HEK293 (cell line): ENCODE measurements around the gene TOMM7.

Experiments used
- ELK4 ChIP-seq: IDR thresholded peaks from 2 replicates; pipeline ENCODE4 v1.6.1; 2011; ENCODE audit warnings: mild to moderate bottlenecking, low read depth, low read length, borderline replicate concordance
- GFI1B ChIP-seq: fragments of 450-650 bp; formaldehyde crosslinking; IDR thresholded peaks from 2 replicates; pipeline ENCODE4 v1.5.1; 2016; ENCODE audit warnings: missing biosample characterization, missing genetic modification characterization
- HOXC10 ChIP-seq: sonication (generic); formaldehyde crosslinking; IDR thresholded peaks from 2 replicates; pipeline ENCODE4 v1.8.1; 2023; ENCODE audit warnings: mild to moderate bottlenecking, missing genetic modification reagents
- INSM2 ChIP-seq: fragments of 450-650 bp; formaldehyde crosslinking; IDR thresholded peaks from 2 replicates; pipeline ENCODE4 v1.5.1; 2016; ENCODE audit warnings: missing biosample characterization, missing genetic modification characterization
- OVOL3 ChIP-seq: fragments of 450-650 bp; formaldehyde crosslinking; IDR thresholded peaks from 2 replicates; pipeline ENCODE4 v1.5.1; 2016; ENCODE audit warnings: missing biosample characterization, missing genetic modification characterization
- PRDM2 ChIP-seq: fragments of 450-650 bp; formaldehyde crosslinking; IDR thresholded peaks from 2 replicates; pipeline ENCODE4 v1.5.1; 2016; ENCODE audit warnings: missing biosample characterization, missing genetic modification characterization, borderline replicate concordance
- SCRT1 ChIP-seq: fragments of 450-650 bp; formaldehyde crosslinking; IDR thresholded peaks from 2 replicates; pipeline ENCODE4 v1.5.1; 2016; ENCODE audit warnings: missing biosample characterization, missing genetic modification characterization, borderline replicate concordance
- SP7 ChIP-seq: fragments of 450-650 bp; formaldehyde crosslinking; IDR thresholded peaks from 2 replicates; pipeline ENCODE4 v1.5.1; 2016; ENCODE audit warnings: missing biosample characterization, missing genetic modification characterization
- TRIM28 ChIP-seq: IDR thresholded peaks from 2 replicates; pipeline ENCODE4 v1.6.1; 2011; ENCODE audit warnings: low read length, control low read depth, borderline replicate concordance
- ZBTB17 ChIP-seq: fragments of 450-650 bp; formaldehyde crosslinking; IDR thresholded peaks from 2 replicates; pipeline ENCODE4 v1.5.1; 2016; ENCODE audit warnings: missing biosample characterization, missing genetic modification characterization
- ZBTB26 ChIP-seq: fragments of 450-650 bp; formaldehyde crosslinking; optimal IDR thresholded peaks from 2 replicates; pipeline ENCODE3; 2016; ENCODE audit warnings: missing biosample characterization, mild to moderate bottlenecking, missing genetic modification characterization
- ZEB2 ChIP-seq: fragments of 450-650 bp; formaldehyde crosslinking; IDR thresholded peaks from 2 replicates; pipeline ENCODE4 v1.5.1; 2016; ENCODE audit warnings: missing biosample characterization, missing genetic modification characterization
- ZFP41 ChIP-seq: fragments of 450-650 bp; formaldehyde crosslinking; IDR thresholded peaks from 2 replicates; pipeline ENCODE4 v1.5.1; 2016; ENCODE audit warnings: missing biosample characterization, missing genetic modification characterization, borderline replicate concordance
- ZNF2 ChIP-seq: fragments of 450-650 bp; formaldehyde crosslinking; IDR thresholded peaks from 2 replicates; pipeline ENCODE4 v1.5.1; 2016; ENCODE audit warnings: missing biosample characterization, missing genetic modification characterization
- ZNF335 ChIP-seq: fragments of 450-650 bp; formaldehyde crosslinking; conservative IDR thresholded peaks from 2 replicates; pipeline ENCODE4 v1.5.1; 2016; ENCODE audit warnings: missing biosample characterization, missing genetic modification characterization
- ZNF350 ChIP-seq: fragments of 450-650 bp; formaldehyde crosslinking; IDR thresholded peaks from 2 replicates; pipeline ENCODE4 v1.5.0; 2017; ENCODE audit warnings: missing biosample characterization, mild to moderate bottlenecking, missing genetic modification characterization
- ZNF488 ChIP-seq: fragments of 450-650 bp; formaldehyde crosslinking; IDR thresholded peaks from 2 replicates; pipeline ENCODE4 v1.5.1; 2016; ENCODE audit warnings: missing biosample characterization, missing genetic modification characterization
- ZNF558 ChIP-seq: fragments of 450-650 bp; formaldehyde crosslinking; IDR thresholded peaks from 2 replicates; pipeline ENCODE4 v1.5.1; 2016; ENCODE audit warnings: missing biosample characterization, missing genetic modification characterization
- ZNF692 ChIP-seq: fragments of 450-650 bp; formaldehyde crosslinking; IDR thresholded peaks from 2 replicates; pipeline ENCODE4 v1.5.1; 2016; ENCODE audit warnings: missing biosample characterization, missing genetic modification characterization
- ZNF701 ChIP-seq: fragments of 450-650 bp; formaldehyde crosslinking; IDR thresholded peaks from 2 replicates; pipeline ENCODE4 v1.5.1; 2016; ENCODE audit warnings: missing biosample characterization, missing genetic modification characterization
- ZNF707 ChIP-seq: fragments of 450-650 bp; formaldehyde crosslinking; IDR thresholded peaks from 2 replicates; pipeline ENCODE4 v1.5.1; 2016; ENCODE audit warnings: missing biosample characterization, missing genetic modification characterization
- ZNF747 ChIP-seq: fragments of 450-650 bp; formaldehyde crosslinking; IDR thresholded peaks from 2 replicates; pipeline ENCODE4 v1.5.1; 2016; ENCODE audit warnings: missing biosample characterization, missing genetic modification characterization
- ZSCAN16 ChIP-seq: fragments of 450-650 bp; formaldehyde crosslinking; IDR thresholded peaks from 2 replicates; pipeline ENCODE4 v1.5.1; 2016; ENCODE audit warnings: missing biosample characterization, missing genetic modification characterization
- ZSCAN4 ChIP-seq: fragments of 450-650 bp; formaldehyde crosslinking; IDR thresholded peaks from 2 replicates; pipeline ENCODE4 v1.5.1; 2017; ENCODE audit warnings: missing biosample characterization, missing genetic modification characterization

TOMM7 gene

GRCh38 chr7:22822486-22823141 is at the start of gene TOMM7 (continued):
- TF ChIP-seq INSM2 (tag by site-specific recombination) (no peak), ZNF701 (tag by site-specific recombination) (no peak), ELK4 (no peak), ZBTB26 (peak; percentile 13), ZNF558 (tag by site-specific recombination) (no peak), SCRT1 (tag by site-specific recombination) (no peak), ZNF692 (tag by site-specific recombination) (0 out of 2 replicates have a peak, but pooled peaks have one; percentile 21), HOXC10 (CRISPR knock-in tag) (no peak), ZNF335 (peak; percentile 49), ZSCAN16 (tag by site-specific recombination) (no peak), TRIM28 (peak; percentile 45; the same call in 1 of the 2 replicates), OVOL3 (tag by site-specific recombination) (no peak), ZSCAN4 (tag by site-specific recombination) (no peak), ZNF488 (tag by site-specific recombination) (no peak), ZNF350 (tag by site-specific recombination) (no peak), ZFP41 (no peak), ZBTB17 (no peak), PRDM2 (tag by site-specific recombination) (no peak), GFI1B (tag by site-specific recombination) (no peak), ZEB2 (no peak), SP7 (tag by site-specific recombination) (peak; percentile 52; the same call in 1 of the 2 replicates), ZNF2 (peak; percentile 44; the same call in 1 of the 2 replicates), ZNF747 (tag by site-specific recombination) (no peak), ZNF707 (tag by site-specific recombination) (no peak)
